Inflammatory macrophage (primary cell): ENCODE results near the gene IFNA17.
A peak's percentile ranks its signal among the peaks of the same experiment; 100 is the strongest.
"Not testable (repeated sequence)": the region's sequence is repeated elsewhere in the genome, so short reads cannot be mapped to it uniquely, and the experiment has no call there.

Experiments
- DNase-seq, 2 donors: peaks; one replicate each; pipeline ENCODE4 v3.0.0-alpha.2; 2020 to 2022

Gene IFNA17

DNA sequence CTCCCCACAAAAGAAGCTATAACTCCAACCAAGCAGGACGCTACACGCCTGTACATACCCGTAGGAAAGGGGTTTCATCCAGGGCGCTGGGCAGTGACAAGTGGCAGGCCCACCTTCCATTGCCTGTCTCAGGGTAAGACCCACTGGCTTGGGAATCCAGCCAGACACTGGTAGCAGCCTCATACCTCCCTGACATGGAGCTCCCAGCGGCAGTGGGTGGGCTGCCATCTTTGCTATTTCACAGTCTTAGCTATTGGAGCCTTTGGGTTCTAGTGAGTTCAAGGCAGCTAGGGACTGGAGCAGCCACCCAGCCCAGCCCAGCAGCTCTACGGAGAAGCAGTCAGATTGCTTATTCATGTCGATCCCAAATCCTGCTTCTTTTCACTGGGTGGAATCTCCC is 17.7 kb downstream of the IFNA17 start:
- DNase-seq: no peak

DNA sequence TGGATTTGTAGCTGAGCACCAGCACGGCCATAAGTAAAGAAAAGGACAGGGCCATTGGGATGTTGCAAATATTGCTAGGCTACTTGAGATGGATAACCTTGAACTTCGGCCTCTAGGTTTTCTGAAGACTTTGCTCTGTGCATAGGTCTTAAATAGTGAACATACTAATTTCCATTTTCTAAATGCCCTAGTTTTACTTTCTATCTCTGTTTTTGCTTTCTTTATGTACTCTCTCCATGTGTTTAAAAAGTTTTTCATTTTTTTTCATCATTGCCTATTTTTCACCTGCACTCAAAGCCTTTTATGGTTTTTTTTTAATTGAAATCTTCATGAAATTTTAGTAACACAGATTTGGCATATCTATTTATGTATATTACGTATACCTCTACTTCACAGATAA is 21.0 kb downstream of the IFNA17 start, which contains the start of gene IFNA10:
Gene IFNA10 (minus strand): TSS at position 101 of the 400 bp plus-strand sequence. CDS start 46 bp downstream, at position 55.
- not testable (repeated sequence) for DNase-seq

GRCh38 chr9:21205204-21205603 is 22.8 kb downstream of the IFNA17 start:
- DNase-seq: no peak

- not testable (repeated sequence) for DNase-seq
Observed at GRCh38 chr9:21202105-21202504, 25.9 kb downstream of the IFNA17 start, which contains the start of gene IFNA7. Gene IFNA7, minus strand, starts transcription at chr9:21202205. Its CDS starts 40 bp downstream, at chr9:21202165.

GRCh38 chr9:21194867-21195776 is 32.9 kb downstream of the IFNA17 start:
- DNase-seq: peak; percentile 56 to 76

GRCh38 chr9:21187487-21187886 is 40.5 kb downstream of the IFNA17 start, which contains the start of gene IFNA4:
Gene IFNA4, minus strand, starts transcription at chr9:21187587. Its CDS starts 56 bp downstream, at chr9:21187531.
- not testable (repeated sequence) for DNase-seq

DNA sequence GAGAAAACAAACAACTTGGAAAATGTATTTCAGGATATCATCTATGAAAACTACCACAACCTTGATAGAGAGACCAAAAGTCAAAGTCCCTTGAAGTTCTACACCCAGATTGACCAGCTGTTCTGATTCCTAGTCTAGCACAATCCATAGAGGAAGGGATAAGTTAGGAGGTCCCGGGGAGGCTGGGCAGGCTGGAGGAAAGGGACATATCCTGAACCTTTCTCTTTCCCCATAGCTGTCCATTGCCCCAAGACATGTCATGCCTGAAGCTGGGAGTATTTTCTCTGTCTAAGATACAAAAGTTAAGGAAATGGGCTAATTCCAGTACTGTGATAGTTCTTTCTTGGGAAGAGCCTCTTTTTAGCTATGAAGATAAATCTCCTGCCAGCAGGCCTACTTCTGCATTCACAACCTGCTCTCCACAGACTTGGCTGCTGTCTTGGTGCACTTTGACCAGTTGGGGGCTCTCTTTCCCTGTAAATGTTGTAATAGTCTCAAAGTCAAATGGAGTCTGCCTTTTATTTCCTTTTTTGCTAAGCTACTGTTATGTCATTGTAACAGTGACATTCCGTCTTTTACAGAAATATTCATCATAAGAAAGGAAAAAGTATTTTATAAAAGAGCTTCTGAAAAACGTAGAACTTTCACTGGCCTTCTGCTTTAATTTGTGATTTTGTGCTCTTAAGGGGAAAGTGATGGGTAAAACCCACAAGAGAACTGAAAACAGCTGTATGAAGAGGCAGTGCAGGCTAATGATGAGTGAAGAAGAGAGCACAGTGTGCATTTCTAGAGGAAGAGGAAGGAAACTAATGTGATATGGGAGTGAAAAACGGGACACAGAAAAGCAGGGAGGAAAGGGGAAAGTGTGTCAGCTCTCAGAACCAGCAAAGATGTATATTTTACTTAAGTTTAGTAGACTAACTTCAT is 44.9 kb downstream of the IFNA17 start:
- DNase-seq: peak; percentile 71 to 81
